SH-SY5Y (cell line): ENCODE measurements around the gene TMEM117.

ENCODE experiments used
- GATA2 ChIP-seq: IDR thresholded peaks from 2 replicates; pipeline ENCODE4 v1.6.1; 2011; ENCODE audit warnings: mild to moderate bottlenecking, low read depth, low read length
- GATA3 ChIP-seq: IDR thresholded peaks from 2 replicates; pipeline ENCODE4 v1.6.1; 2011; ENCODE audit warnings: low read depth, mild to moderate bottlenecking, low read length, moderate library complexity

DNA sequence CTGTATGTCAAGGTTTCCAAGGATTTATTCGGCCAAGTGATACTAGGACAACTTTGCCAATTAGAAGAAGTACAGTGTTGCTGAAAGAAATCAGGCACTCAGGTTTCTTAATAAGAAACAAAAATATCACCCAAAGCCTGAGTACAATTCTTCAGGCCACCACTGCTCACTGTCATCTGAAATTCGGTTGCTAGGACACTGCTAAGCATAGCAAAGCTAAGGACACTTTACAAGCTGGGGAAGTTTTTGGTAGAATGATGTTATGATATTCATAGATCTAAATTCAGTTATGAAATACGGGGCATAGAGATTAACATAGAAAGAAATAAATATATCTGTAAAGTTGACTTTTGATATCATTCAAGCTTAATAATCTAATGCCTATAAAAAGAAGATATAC lies 535.1 kb downstream of the TMEM117 start:
- TF ChIP-seq GATA2 (no peak), GATA3 (no peak)
